ENCODE results near the gene TAS2R41.
"Not testable (repeated sequence)": the region's sequence is repeated elsewhere in the genome, so short reads cannot be mapped to it uniquely, and the experiment has no call there.

TAS2R41 gene

DNA sequence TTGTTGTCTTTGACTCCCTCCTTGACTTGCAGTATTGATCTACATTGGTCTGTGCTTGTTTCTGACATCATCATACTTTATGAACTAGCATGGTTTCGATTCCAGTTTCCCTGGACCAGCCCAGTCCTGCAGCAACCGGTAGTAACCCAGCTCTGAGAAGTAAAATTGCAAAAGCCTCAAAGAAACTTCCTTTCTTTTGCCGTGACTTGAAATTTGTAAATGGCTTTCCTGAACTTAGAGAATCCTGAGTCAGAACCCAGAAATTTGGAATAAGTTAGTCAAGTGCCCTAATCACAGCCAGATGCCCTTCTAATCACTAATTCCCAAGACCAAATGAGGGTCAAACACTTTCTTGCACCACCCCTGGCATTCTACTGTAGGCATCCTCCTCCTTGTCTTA is 19.4 kb upstream of the TAS2R41 start:
- no peak for DNase-seq

GRCh38 chr7:143458681-143459080 is 19.0 kb upstream of the TAS2R41 start:
- no peak for DNase-seq

DNA sequence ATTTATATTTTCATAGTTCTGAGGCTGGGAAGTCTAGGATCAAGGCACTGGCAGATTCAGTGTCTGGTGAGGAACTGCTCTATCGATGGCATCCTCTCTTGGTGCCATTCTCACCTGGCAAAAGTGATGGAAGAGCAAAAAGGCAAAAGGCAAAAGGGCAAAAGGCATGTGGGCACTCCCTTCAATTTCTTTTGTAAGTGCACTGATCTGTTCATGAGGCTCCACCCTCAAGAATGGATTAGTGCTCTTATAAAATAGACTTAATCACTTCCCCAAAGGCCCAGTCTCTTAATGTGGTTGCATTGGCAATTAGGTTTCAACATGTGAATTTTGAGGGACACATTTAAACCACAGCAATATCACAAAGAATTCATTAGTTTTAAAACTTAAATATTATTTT is 18.3 kb upstream of the TAS2R41 start:
- no peak for DNase-seq

DNA sequence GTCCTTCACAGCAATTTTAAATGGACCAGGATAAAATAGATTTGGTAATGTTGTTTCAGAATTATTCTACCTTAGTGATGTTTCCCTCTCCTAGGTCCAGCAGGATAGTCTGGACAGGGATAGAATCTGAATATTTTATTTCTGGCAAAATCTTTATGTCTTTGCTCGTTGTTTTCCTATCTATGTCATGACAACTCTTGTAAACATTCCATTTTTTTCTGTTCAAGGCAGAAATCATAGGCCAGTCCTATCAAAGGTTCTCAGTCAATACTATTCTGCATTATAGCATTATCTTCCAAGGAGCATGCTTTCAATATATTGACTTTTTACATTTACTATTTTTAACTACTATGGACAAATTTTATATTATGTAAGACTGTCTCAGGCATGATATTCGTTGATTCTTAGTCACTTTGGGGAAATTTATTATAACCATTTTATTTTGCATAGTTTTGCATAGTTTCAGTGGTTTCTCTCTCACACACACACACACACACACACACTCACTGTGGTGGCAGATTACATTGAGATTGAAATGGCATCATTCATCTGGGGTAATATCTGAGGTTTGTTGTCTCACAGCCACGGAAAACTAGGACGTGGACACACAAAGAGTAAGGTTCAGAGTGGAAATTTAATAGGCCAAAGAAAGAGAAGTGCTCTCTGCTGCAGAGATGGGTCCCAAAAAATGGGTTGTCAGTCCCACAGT is 17.2 kb upstream of the TAS2R41 start:
- no peak for DNase-seq

DNA sequence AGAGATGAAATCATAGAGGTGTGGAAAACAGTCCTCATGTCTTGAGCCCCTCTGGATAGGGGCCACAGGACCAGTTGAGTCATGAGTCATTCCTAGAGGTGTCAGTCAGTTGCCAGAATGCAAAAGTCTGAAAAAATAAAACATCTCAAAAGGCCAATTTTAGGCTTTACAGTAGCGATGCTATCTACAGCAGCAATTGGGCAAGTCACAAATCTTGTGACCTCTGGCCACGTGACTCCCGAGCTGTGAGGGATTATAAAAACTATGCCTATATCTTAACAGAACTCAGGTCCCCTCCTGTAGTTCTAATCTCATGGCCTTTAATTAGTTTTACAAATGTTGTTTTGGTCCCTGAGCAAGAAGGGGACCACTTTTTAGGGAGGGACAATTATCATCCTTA is 15.6 kb upstream of the TAS2R41 start:
- DNase-seq: no peak

- no peak for DNase-seq
Observed at GRCh38 chr7:143463556-143463955, 14.1 kb upstream of the TAS2R41 start.

DNA sequence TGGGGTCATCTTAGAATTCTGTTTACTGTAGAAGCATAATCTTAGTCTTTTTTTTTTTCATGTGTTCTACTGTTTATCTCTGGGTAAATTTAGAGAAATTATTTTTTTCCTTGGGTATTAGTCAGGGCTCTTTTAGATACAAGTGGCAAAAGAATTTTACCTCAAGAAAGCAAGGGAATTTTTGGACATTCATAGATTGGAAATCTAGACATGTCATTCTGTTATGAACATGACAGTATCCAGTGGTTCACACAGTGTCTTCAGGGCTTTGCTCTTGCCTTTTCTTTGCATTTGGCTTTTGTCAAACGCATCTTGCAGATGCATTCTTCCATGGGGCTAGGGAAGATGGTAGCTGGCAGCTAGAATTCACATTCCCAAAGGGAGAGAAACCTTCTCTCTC is 13.7 kb upstream of the TAS2R41 start:
- no peak for DNase-seq

- DNase-seq: no peak
Observed at GRCh38 chr7:143467724-143468123, 9.9 kb upstream of the TAS2R41 start.

- DNase-seq: not testable (repeated sequence)
Observed at GRCh38 chr7:143472071-143472689, 5.5 kb upstream of the TAS2R41 start.

DNA sequence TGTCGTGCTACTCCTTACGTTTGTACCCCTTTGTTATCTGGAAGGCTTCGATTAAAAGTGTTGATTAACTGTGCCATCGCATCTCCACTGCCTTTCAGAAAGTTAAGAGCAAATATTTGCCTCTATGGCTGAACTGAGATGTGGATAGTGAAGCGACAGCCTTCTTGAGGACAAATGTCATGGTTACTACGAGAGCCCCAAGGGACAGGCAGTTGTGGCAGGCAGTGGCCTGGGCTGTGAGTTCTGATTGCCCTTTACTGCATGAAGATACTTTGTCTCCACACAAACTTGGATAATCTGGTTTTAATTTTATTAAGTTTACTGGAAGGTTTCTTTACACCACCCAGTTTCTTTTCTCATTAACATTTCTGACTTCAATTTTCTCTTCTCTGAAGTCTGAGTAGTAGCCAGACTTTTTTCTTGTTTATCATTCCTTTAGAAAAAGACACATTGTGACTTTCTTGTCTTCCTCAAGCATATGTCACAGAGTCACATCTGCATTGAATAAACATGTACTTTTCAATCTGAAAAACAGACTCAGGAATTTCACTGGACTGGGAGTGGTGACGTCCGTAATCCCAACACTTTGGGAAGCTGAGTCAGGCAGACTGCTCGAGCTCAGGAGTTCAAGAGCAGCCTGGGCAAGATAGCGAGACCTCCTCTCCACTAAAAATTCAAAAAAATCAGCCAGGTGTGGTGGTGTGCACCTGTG is 1.5 kb downstream of the TAS2R41 start:
- no peak for DNase-seq

- no peak for DNase-seq
Observed at GRCh38 chr7:143480501-143480900, 2.8 kb downstream of the TAS2R41 start.

DNA sequence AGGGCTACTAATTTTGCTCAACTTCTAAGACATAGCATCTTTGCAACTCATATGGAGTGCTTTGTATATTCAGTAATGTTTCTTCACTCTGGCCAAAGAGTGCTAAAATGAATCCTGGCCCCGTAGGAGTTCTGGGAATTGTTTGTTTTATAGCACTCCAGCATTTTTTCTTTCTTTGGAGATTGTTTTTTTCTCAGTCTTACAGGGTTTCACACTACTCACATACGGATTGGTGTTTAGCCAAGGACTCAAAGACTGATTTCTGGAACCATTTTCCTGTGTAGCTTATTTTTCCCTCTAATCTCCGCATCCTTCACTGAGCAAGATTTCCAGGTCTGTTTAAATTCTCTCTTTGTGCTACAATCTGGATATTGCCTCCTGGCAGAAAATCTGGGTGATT is 6.4 kb downstream of the TAS2R41 start:
- no peak for DNase-seq

- DNase-seq: no peak
Observed at GRCh38 chr7:143485094-143485493, 7.4 kb downstream of the TAS2R41 start.

GRCh38 chr7:143485500-143485899 is 7.8 kb downstream of the TAS2R41 start:
- no peak for DNase-seq

DNA sequence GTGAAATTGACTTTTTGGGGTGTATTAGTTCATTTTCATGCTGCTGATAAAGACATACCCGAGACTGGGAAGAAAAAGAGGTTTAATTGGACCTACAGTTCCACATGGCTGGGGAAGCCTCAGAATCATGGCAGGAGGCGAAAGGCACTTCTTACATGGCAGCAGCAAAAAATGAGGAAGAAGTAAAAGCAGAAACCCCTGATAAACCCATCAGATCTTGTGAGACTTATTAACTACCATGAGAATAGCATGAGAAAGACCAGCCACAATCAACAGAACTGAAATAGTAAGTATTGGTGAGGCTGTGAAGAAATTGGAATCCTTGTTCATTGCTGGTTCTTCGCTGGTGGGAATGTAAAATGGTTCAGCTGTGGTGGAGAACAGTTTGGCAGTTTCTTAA is 8.6 kb downstream of the TAS2R41 start:
- not testable (repeated sequence) for DNase-seq

- no peak for DNase-seq
Observed at GRCh38 chr7:143487061-143487460, 9.4 kb downstream of the TAS2R41 start.

GRCh38 chr7:143487566-143487965 is 9.9 kb downstream of the TAS2R41 start:
- no peak for DNase-seq

DNA sequence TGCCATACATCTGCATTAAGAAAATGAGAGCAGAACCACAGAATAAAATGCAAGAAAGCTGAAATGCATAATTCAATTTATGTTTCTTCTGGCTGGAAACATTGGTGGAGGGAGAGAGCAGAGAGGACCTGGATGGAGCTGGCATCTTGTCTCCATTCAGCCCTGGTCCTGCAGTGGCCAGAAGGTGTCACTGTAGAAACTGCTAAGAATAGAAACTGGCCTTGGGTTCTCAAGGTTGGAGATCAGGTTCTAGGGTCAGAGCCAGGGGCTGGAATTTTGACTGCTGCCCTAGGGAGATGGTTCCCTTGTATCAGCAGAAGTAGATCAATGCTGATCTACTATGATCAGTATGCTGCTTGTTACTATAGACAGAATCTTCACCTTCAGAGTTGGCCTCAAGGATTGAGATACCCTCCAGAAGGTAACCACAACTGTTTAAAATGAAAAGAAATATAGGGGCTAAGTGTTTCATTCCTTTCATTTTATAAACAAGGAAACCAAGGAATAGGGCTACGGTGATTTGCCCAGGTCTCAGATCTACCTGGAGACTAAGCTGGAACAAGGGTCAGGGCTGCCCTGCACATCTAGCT is 13.1 kb downstream of the TAS2R41 start:
- no peak for DNase-seq

DNA sequence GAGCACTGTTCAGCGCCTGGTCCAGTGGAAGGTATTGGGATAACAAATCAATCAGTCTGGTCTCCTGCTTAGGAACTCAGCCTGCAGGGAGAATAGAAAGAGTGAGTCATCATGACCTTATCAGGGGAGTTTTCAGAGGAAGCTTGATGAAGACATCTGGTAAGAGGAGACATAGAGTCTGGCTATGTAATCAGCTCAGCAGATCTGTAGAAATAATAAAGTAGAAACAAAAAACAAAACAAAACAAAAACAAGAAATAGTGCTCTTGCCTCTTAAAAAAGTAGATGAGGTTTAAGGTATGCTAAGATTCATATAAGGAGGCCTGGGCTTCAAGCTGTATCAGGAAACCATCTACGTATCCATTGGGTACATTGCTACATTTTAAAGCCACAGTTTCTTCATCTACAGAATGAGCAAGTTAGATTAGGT is 14.4 kb downstream of the TAS2R41 start:
- no peak for DNase-seq

- DNase-seq: no peak
Observed at GRCh38 chr7:143492799-143493739, 15.4 kb downstream of the TAS2R41 start.

- no peak for DNase-seq
Observed at GRCh38 chr7:143493751-143494150, 16.1 kb downstream of the TAS2R41 start.

DNA sequence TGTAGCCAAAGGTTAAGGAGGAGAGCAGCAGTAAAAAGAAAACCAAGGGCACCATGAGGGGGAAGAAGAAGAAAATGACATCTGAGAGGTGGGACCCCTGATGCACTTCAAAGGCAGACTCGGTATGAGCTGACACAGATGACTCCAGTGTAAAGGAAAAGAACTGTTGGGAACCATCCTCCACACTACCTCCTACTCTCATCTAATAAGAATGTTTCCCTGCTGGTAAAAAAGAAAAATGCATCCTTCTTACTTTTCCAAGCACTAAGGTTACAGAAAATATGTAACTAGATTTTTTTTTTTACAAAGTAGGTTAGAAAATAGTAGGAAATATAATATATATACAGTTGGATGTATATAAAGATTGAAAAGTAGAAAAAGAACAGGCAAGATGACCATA is 16.9 kb downstream of the TAS2R41 start:
- DNase-seq: no peak

GRCh38 chr7:143495851-143496250 is 18.2 kb downstream of the TAS2R41 start:
- no peak for DNase-seq
